Measurements from ENCODE around the gene GKAP1. TPM values are rescaled to one million over a fixed set of nuclear protein-coding genes. Genes with fewer than 3 reads are reported as not detected.

Gene GKAP1
- total RNA-seq, 1 experiment from 2014 or later = 6.8 TPM

Other genes starting within 250 kb of the GKAP1 start
- 13.7 and 16.8 TPM in 2 replicates for gene IDNK, start 194.6 kb downstream of the GKAP1 start, total RNA-seq (2014; rRNA removed; shearing (Covaris generic))
- 111 and 114 TPM in 2 replicates for gene UBQLN1, start 109.8 kb downstream of the GKAP1 start, total RNA-seq (2014; rRNA removed; shearing (Covaris generic))
- 4.3 and 4.6 TPM in 2 replicates for gene KIF27, start 103.7 kb upstream of the GKAP1 start, total RNA-seq (2014; rRNA removed; shearing (Covaris generic))
- gene HNRNPK, start 162.4 kb upstream of the GKAP1 start, total RNA-seq (2014; rRNA removed; shearing (Covaris generic)) = 840 and 845 TPM in 2 replicates
- 3.8 and 8.7 TPM in 2 replicates for gene RMI1, start 163.0 kb upstream of the GKAP1 start, total RNA-seq (2014; rRNA removed; shearing (Covaris generic))

Measured in NCI-H460 (cell line).